Body of pancreas (tissue), 4 donors: Measurements from ENCODE around the gene ALLC. TPM values are rescaled to one million over a fixed set of nuclear protein-coding genes. Genes with fewer than 3 reads are reported as not detected.

Experiments used
- ATAC-seq: fragments of 150-250 bp; one replicate; pipeline ENCODE4 v1.9.1; 2016
- DNase-seq, 4 donors: peaks; one replicate each; pipeline ENCODE4 v3.0.0-alpha.2; 2019
- H3K27ac ChIP-seq, 4 donors: fragments of 200-600 bp; sonication (generic); 1 replicate in 3 of 4; 2 replicates in 1 of 4; pipeline versions ENCODE4 v1.5.1 to v1.6.1; 2016 to 2019; ENCODE audit warnings: mild to moderate bottlenecking in 1 of 4, mixed read lengths in 1 of 4, moderate library complexity in 1 of 4
- H3K27me3 ChIP-seq, 2 donors: fragments of 200-600 bp; sonication (generic); one replicate each; pipeline ENCODE4 v1.6.0; 2016; ENCODE audit warnings: mild to moderate bottlenecking in 1 of 2
- H3K36me3 ChIP-seq, 2 donors: fragments of 200-600 bp; sonication (generic); replicated peaks in 1 of 2; 2 replicates each; pipeline ENCODE4 v1.5.1; 2016; ENCODE audit warnings: low read depth in 2 of 2; ENCODE audit not compliant: insufficient read depth in 1 of 2
- H3K4me1 ChIP-seq: fragments of 200-600 bp; sonication (generic); one replicate; pipeline ENCODE4 v1.6.0; 2016
- H3K4me3 ChIP-seq, 2 donors: fragments of 200-600 bp; sonication (generic); 1 replicate in 1 of 2; 2 replicates in 1 of 2; pipeline ENCODE4 v1.5.1; 2016 to 2019
- H3K9me3 ChIP-seq, 3 donors: fragments of 200-600 bp; sonication (generic); 1 replicate in 2 of 3; 2 replicates in 1 of 3; pipeline ENCODE4 v1.5.1; 2016
- POLR2A ChIP-seq, 3 donors: fragments of 450-650 bp; IDR thresholded peaks; one replicate each; pipeline ENCODE4 v1.6.1; 2016; ENCODE audit warnings: antibody characterized with exemption in 3 of 3, mild to moderate bottlenecking in 2 of 3
- WGBS, 2 donors: methylation state at CpG; one replicate each; pipeline ENCODE4 v1.1.5; 2017; 5-methylcytosine and 5-hydroxymethylcytosine counted together
- intact Hi-C: fragments of 100-400 bp; cut with DNase I; formaldehyde crosslinking; loops from one replicate; pipeline ENCODE4 v1.15.1; 2023
- total RNA-seq, 2 donors: library from RNA; depleted of rRNA; stranded (reverse); fragments of >200 nt; gene quantifications; one replicate each; pipeline ENCODE4 v1.1.0, GENCODE V29; 2016
- TF ChIP-seq, protein P1 (sequence below), 7 experiments: fragments of 450-650 bp in 4 of 7; fragments of 200-600 bp in 3 of 7; sonication (generic) in 3 of 7; IDR thresholded peaks; one replicate each; pipeline ENCODE4 v1.5.1; 2016 to 2019; ENCODE audit warnings: antibody characterized with exemption in 7 of 7

ALLC gene
- total RNA-seq, 2 donors from 2014 or later, result not detected

GRCh38 chr2:3742743-3743508 is 84.9 kb downstream of the ALLC start:
- ATAC-seq, result no peak
- TF ChIP-seq POLR2A (IDR thresholded peaks at IDR 0.05), result no peak
- TF ChIP-seq, protein P1, sequence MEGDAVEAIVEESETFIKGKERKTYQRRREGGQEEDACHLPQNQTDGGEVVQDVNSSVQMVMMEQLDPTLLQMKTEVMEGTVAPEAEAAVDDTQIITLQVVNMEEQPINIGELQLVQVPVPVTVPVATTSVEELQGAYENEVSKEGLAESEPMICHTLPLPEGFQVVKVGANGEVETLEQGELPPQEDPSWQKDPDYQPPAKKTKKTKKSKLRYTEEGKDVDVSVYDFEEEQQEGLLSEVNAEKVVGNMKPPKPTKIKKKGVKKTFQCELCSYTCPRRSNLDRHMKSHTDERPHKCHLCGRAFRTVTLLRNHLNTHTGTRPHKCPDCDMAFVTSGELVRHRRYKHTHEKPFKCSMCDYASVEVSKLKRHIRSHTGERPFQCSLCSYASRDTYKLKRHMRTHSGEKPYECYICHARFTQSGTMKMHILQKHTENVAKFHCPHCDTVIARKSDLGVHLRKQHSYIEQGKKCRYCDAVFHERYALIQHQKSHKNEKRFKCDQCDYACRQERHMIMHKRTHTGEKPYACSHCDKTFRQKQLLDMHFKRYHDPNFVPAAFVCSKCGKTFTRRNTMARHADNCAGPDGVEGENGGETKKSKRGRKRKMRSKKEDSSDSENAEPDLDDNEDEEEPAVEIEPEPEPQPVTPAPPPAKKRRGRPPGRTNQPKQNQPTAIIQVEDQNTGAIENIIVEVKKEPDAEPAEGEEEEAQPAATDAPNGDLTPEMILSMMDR (IDR thresholded peaks at IDR 0.05), result no peak
- intact Hi-C loops, result no loop called here
- no peak overlapping the region for H3K4me3 ChIP-seq
- DNase-seq, result no peak
- no peaks in the 10 kb centered on the region for H3K4me1 ChIP-seq
- H3K36me3 ChIP-seq, result no peaks in the 10 kb centered on the region
- no peaks in the 10 kb centered on the region for H3K9me3 ChIP-seq
- 64 to 65% methylated on average over 5 of the region's 5 CpGs for WGBS, 2 donors
- no peaks in the 10 kb centered on the region for H3K27me3 ChIP-seq
- no peak overlapping the region for H3K27ac ChIP-seq

GRCh38 chr2:3743951-3744555 is 86.1 kb downstream of the ALLC start:
- intact Hi-C loops, result no loop called here
- no peak for ATAC-seq
- Histone ChIP-seq H3K4me3 (no peak overlapping the region), H3K4me1 (no peaks in the 10 kb centered on the region), H3K36me3 (no peaks in the 10 kb centered on the region), H3K27ac (no peak overlapping the region), H3K9me3 (no peaks in the 10 kb centered on the region), H3K27me3 (no peaks in the 10 kb centered on the region)
- WGBS, 2 donors, result 75 to 81% methylated on average over 12 of the region's 12 CpGs
- TF ChIP-seq POLR2A (IDR thresholded peaks at IDR 0.05), result no peak
- TF ChIP-seq, protein P1 (IDR thresholded peaks at IDR 0.05), result no peak
- DNase-seq, result no peak

- no peaks in the 10 kb centered on the region for H3K9me3 ChIP-seq
- DNase-seq (no peak), ATAC-seq (no peak)
- H3K4me1 ChIP-seq, result no peaks in the 10 kb centered on the region
- H3K36me3 ChIP-seq, result no peaks in the 10 kb centered on the region
- WGBS, 2 donors, result 65 to 68% methylated on average over 12 of the region's 12 CpGs
- no peak overlapping the region for H3K27ac ChIP-seq
- no peaks in the 10 kb centered on the region for H3K27me3 ChIP-seq
- TF ChIP-seq, protein P1 (IDR thresholded peaks at IDR 0.05), result no peak
- TF ChIP-seq POLR2A (IDR thresholded peaks at IDR 0.05), result no peak
- intact Hi-C loops, result no loop called here
- no peak overlapping the region for H3K4me3 ChIP-seq
Measured at GRCh38 chr2:3745920-3746319, 87.9 kb downstream of the ALLC start.

GRCh38 chr2:3747032-3747654 is 89.1 kb downstream of the ALLC start:
- H3K9me3 ChIP-seq, result no peaks in the 10 kb centered on the region
- intact Hi-C loops, result no loop called here
- no peaks in the 10 kb centered on the region for H3K27me3 ChIP-seq
- DNase-seq, result no peak
- H3K4me3 ChIP-seq, result no peak overlapping the region
- no peaks in the 10 kb centered on the region for H3K36me3 ChIP-seq
- H3K4me1 ChIP-seq, result no peaks in the 10 kb centered on the region
- no peak for ATAC-seq
- WGBS, 2 donors, result 51 to 71% methylated on average over 11 to 20 of the region's 20 CpGs
- H3K27ac ChIP-seq, result no peak overlapping the region
- TF ChIP-seq, protein P1 (IDR thresholded peaks at IDR 0.05), result no peak
- TF ChIP-seq POLR2A (IDR thresholded peaks at IDR 0.05), result no peak
